Activated CD8-positive, alpha-beta T cell treated with anti-CD3 and anti-CD28 coated beads for 36 hours (primary cell): ENCODE data around the gene PRF1. TPM values are rescaled to one million over a fixed set of nuclear protein-coding genes. Genes with fewer than 3 reads are reported as not detected.

Source experiments
- ATAC-seq: fragments of 200-7000 bp; cut with Tn5 transposase; one replicate; pipeline ENCODE4 v1.10.0; 2021; ENCODE audit warnings: mild to moderate bottlenecking, moderate library complexity
- CTCF ChIA-PET: fragments of 350-600 bp; sonication (Branson Sonifier 250); formaldehyde crosslinking; loops from one replicate; lab custom pipeline; 2021; ENCODE audit warnings: antibody characterized with exemption; lab: Charles Lee
- POLR2A ChIA-PET: fragments of 350-600 bp; sonication (Branson Sonifier 250); formaldehyde crosslinking; loops from one replicate; lab custom pipeline; 2021; ENCODE audit warnings: antibody characterized with exemption; lab: Charles Lee
- DNase-seq: peaks from one replicate; pipeline ENCODE4 v3.0.0-alpha.2; 2020
- H3K27ac Mint-ChIP-seq: one replicate; pipeline ENCODE4 v1.8.0; 2021; ENCODE audit warnings: mild to moderate bottlenecking, mixed read lengths
- H3K27me3 Mint-ChIP-seq: one replicate; pipeline ENCODE4 v1.8.0; 2021; ENCODE audit warnings: mixed read lengths
- H3K36me3 Mint-ChIP-seq: one replicate; pipeline ENCODE4 v1.8.0; 2021; ENCODE audit warnings: low read depth, mixed read lengths
- H3K4me1 Mint-ChIP-seq: one replicate; pipeline ENCODE4 v1.8.0; 2021; ENCODE audit warnings: low read depth, mixed read lengths
- H3K4me3 Mint-ChIP-seq: one replicate; pipeline ENCODE4 v1.8.0; 2021; ENCODE audit warnings: mild to moderate bottlenecking, moderate library complexity, mixed read lengths
- H3K9me3 Mint-ChIP-seq: one replicate; pipeline ENCODE4 v1.8.0; 2021; ENCODE audit warnings: mixed read lengths
- CTCF ChIP-seq: fragments of 200-600 bp; IDR thresholded peaks from one replicate; pipeline ENCODE4 v1.8.0; 2022; ENCODE audit warnings: antibody characterized with exemption, mild to moderate bottlenecking
- intact Hi-C: fragments of 100-400 bp; cut with micrococcal nuclease; formaldehyde crosslinking; loops from one replicate; pipeline ENCODE4 v1.10.0; 2022
- total RNA-seq, 2 experiments: library from RNA; stranded (reverse); gene quantifications; one replicate each; pipeline ENCODE4 v1.2.3, GENCODE V29; 2021

Gene PRF1
- total RNA-seq, 2 experiments from 2014 or later = 107 to 113 TPM

- Mint-ChIP-seq H3K4me1 (peaks cover 12% of the 10 kb centered on the region), H3K27me3 (no peaks in the 10 kb centered on the region), H3K4me3 (no peak overlapping the region), H3K9me3 (no peaks in the 10 kb centered on the region), H3K36me3 (no peaks in the 10 kb centered on the region), H3K27ac (no peak overlapping the region)
- TF ChIP-seq CTCF = no peak
- no peak for DNase-seq
- CTCF ChIA-PET = interaction anchor here (0.7 kb wide), 1 partner anchor 10 kb away, joined by 3 read pairs; no protein-coding TSS in a partner anchor
- POLR2A ChIA-PET = no interaction called here
- no peak for ATAC-seq
- intact Hi-C loops = no loop called here
These were observed 33.6 kb downstream of the PRF1 start for GRCh38 chr10:70568781-70569495.

GRCh38 chr10:70568113-70568512 is 34.4 kb downstream of the PRF1 start:
- Mint-ChIP-seq H3K4me1 (peaks cover 17% of the 10 kb centered on the region), H3K4me3 (no peak overlapping the region), H3K36me3 (no peaks in the 10 kb centered on the region), H3K27me3 (no peaks in the 10 kb centered on the region), H3K27ac (no peak overlapping the region), H3K9me3 (no peaks in the 10 kb centered on the region)
- ChIA-PET POLR2A (interaction anchor here (1.0 to 2.4 kb wide), 2 partner anchors 9 to 18 kb away, joined by 3 to 7 read pairs; no protein-coding TSS in a partner anchor), CTCF (interaction anchor here (0.7 to 1.6 kb wide), 3 partner anchors 9 to 194 kb away, joined by 3 to 6 read pairs (median 3); no protein-coding TSS in a partner anchor)
- no peak for DNase-seq
- TF ChIP-seq CTCF = no peak
- intact Hi-C loops = no loop called here
- ATAC-seq = no peak

GRCh38 chr10:70567603-70568002 is 34.9 kb downstream of the PRF1 start:
- peaks cover 19% of the 10 kb centered on the region for H3K4me1 Mint-ChIP-seq
- ChIA-PET POLR2A (interaction anchor here (1.0 to 2.4 kb wide), 2 partner anchors 9 to 18 kb away, joined by 3 to 7 read pairs; no protein-coding TSS in a partner anchor), CTCF (interaction anchor here (0.8 to 1.6 kb wide), 4 partner anchors 9 to 195 kb away, joined by 3 to 6 read pairs (median 3); no protein-coding TSS in a partner anchor)

GRCh38 chr10:70566515-70567290 is 35.8 kb downstream of the PRF1 start:
- no peak overlapping the region for H3K4me3 Mint-ChIP-seq
- peaks cover 19% of the 10 kb centered on the region for H3K4me1 Mint-ChIP-seq
- no peaks in the 10 kb centered on the region for H3K36me3 Mint-ChIP-seq
- no peak for TF ChIP-seq CTCF
- no peak overlapping the region for H3K27ac Mint-ChIP-seq
- POLR2A ChIA-PET = interaction anchor here (2.4 kb wide), 1 partner anchor 10 kb away, joined by 7 read pairs; no protein-coding TSS in a partner anchor
- intact Hi-C loops = no loop called here
- ATAC-seq (no peak), DNase-seq (no peak)
- no peaks in the 10 kb centered on the region for H3K9me3 Mint-ChIP-seq
- no peaks in the 10 kb centered on the region for H3K27me3 Mint-ChIP-seq
- CTCF ChIA-PET = interaction anchor here (1.0 to 1.6 kb wide), 3 partner anchors 8 to 192 kb away, joined by 3 to 6 read pairs (median 3); no protein-coding TSS in a partner anchor

More at GRCh38 chr10:70567603-70568002, 34.9 kb downstream of the PRF1 start:
- DNase-seq (no peak), ATAC-seq (no peak)
- Mint-ChIP-seq H3K9me3 (no peaks in the 10 kb centered on the region), H3K4me3 (no peak overlapping the region), H3K36me3 (no peaks in the 10 kb centered on the region), H3K27ac (no peak overlapping the region), H3K27me3 (no peaks in the 10 kb centered on the region)
- TF ChIP-seq CTCF = no peak
- intact Hi-C loops = no loop called here
